NCI-H2029 (cell line): ENCODE results near the gene CDC42BPA.
"Not testable (repeated sequence)": the region's sequence is repeated elsewhere in the genome, so short reads cannot be mapped to it uniquely, and the experiment has no call there.

ENCODE experiments used
- DNase-seq: peaks from one replicate; lab custom pipeline; 2025; lab: John Stamatoyannopoulos, UW

CDC42BPA gene

GRCh38 chr1:227318016-227318852, at the start of gene CDC42BPA:
TSS of gene CDC42BPA (minus strand) at chr1:227318492. CDS start at chr1:227317182, 1,310 bp downstream.
- peak; percentile 35 for DNase-seq

- DNase-seq = no peak
Observed at GRCh38 chr1:227368009-227368408, 49.7 kb upstream of the CDC42BPA start.

- no peak for DNase-seq
Observed at GRCh38 chr1:227365473-227366431, 47.5 kb upstream of the CDC42BPA start.

GRCh38 chr1:227364657-227365056, 46.4 kb upstream of the CDC42BPA start:
- no peak for DNase-seq

GRCh38 chr1:227363825-227364224, 45.5 kb upstream of the CDC42BPA start:
- no peak for DNase-seq

GRCh38 chr1:227362039-227362438, 43.7 kb upstream of the CDC42BPA start:
- no peak for DNase-seq

- DNase-seq = no peak
Observed at GRCh38 chr1:227357927-227358302, 39.6 kb upstream of the CDC42BPA start.

GRCh38 chr1:227357171-227357926, 39.1 kb upstream of the CDC42BPA start:
- no peak for DNase-seq

- no peak for DNase-seq
Observed at GRCh38 chr1:227356620-227357146, 38.4 kb upstream of the CDC42BPA start.

- DNase-seq = no peak
Observed at GRCh38 chr1:227355542-227356245, 37.4 kb upstream of the CDC42BPA start.

- DNase-seq = no peak
Observed at GRCh38 chr1:227353186-227353585, 34.9 kb upstream of the CDC42BPA start.

- not testable (repeated sequence) for DNase-seq
Observed at GRCh38 chr1:227352164-227352563, 33.9 kb upstream of the CDC42BPA start.

- no peak for DNase-seq
Observed at GRCh38 chr1:227351443-227351842, 33.2 kb upstream of the CDC42BPA start.

GRCh38 chr1:227349967-227350366, 31.7 kb upstream of the CDC42BPA start:
- DNase-seq = no peak

GRCh38 chr1:227343727-227344551, 25.6 kb upstream of the CDC42BPA start:
- DNase-seq = no peak

GRCh38 chr1:227343206-227343605, 24.9 kb upstream of the CDC42BPA start:
- no peak for DNase-seq

- no peak for DNase-seq
Observed at GRCh38 chr1:227342075-227342829, 24.0 kb upstream of the CDC42BPA start.

GRCh38 chr1:227336136-227336535, 17.8 kb upstream of the CDC42BPA start:
- not testable (repeated sequence) for DNase-seq

- DNase-seq = no peak
Observed at GRCh38 chr1:227335242-227336020, 17.1 kb upstream of the CDC42BPA start.
